ENCODE results near the gene UBE2K. TPM values are rescaled to one million over a fixed set of nuclear protein-coding genes. Genes with fewer than 3 reads are reported as not detected.
"Not testable (repeated sequence)": the region's sequence is repeated elsewhere in the genome, so short reads cannot be mapped to it uniquely, and the experiment has no call there.

Gene UBE2K
- total RNA-seq, 1 donor from 2014 or later = 102 TPM

GRCh38 chr4:39660757-39661156, 37.2 kb upstream of the UBE2K start:
- Mint-ChIP-seq H3K9me3 (ENCODE audit: unreplicated experiment) (no peaks in the 10 kb centered on the region), H3K36me3 (ENCODE audit: low read depth, unreplicated experiment) (no peaks in the 10 kb centered on the region), H3K4me1 (ENCODE audit: unreplicated experiment) (peaks cover 5% of the 10 kb centered on the region), H3K4me3 (ENCODE audit: unreplicated experiment) (no peak overlapping the region), H3K27me3 (ENCODE audit: unreplicated experiment) (no peaks in the 10 kb centered on the region), H3K27ac (ENCODE audit: unreplicated experiment) (no peak overlapping the region)
- TF ChIP-seq, protein P1, sequence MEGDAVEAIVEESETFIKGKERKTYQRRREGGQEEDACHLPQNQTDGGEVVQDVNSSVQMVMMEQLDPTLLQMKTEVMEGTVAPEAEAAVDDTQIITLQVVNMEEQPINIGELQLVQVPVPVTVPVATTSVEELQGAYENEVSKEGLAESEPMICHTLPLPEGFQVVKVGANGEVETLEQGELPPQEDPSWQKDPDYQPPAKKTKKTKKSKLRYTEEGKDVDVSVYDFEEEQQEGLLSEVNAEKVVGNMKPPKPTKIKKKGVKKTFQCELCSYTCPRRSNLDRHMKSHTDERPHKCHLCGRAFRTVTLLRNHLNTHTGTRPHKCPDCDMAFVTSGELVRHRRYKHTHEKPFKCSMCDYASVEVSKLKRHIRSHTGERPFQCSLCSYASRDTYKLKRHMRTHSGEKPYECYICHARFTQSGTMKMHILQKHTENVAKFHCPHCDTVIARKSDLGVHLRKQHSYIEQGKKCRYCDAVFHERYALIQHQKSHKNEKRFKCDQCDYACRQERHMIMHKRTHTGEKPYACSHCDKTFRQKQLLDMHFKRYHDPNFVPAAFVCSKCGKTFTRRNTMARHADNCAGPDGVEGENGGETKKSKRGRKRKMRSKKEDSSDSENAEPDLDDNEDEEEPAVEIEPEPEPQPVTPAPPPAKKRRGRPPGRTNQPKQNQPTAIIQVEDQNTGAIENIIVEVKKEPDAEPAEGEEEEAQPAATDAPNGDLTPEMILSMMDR (IDR thresholded peaks at IDR 0.05; ENCODE audit: unreplicated experiment) = no peak
- DNase-seq (ENCODE audit: low spot score) = no peak

DNA sequence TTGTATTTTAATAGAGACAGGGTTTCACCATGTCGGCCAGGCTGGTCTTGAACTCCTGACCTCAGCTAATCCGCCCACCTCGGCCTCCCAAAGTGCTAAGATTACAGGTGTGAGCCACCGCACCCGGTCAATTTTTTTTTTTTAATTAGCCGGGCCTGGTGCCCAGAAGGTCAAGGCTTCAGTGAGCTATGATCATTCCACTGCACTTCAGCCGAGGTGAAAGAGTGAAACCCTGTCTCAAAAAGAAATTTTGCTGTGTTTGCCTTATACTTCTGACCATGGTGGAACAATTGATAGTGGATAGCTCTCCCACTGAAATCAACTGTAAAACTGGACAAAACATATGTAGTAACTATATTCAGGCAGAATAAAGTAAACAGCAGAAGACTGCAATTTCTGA, 35.3 kb upstream of the UBE2K start:
- H3K9me3 Mint-ChIP-seq (ENCODE audit: unreplicated experiment) = no peaks in the 10 kb centered on the region
- H3K27ac Mint-ChIP-seq (ENCODE audit: unreplicated experiment) = no peak overlapping the region
- no peaks in the 10 kb centered on the region for H3K36me3 Mint-ChIP-seq (ENCODE audit: low read depth, unreplicated experiment)
- no peak overlapping the region for H3K4me3 Mint-ChIP-seq (ENCODE audit: unreplicated experiment)
- H3K27me3 Mint-ChIP-seq (ENCODE audit: unreplicated experiment) = no peaks in the 10 kb centered on the region
- TF ChIP-seq, protein P1 (IDR thresholded peaks at IDR 0.05; ENCODE audit: unreplicated experiment) = no peak
- peaks cover 2% of the 10 kb centered on the region for H3K4me1 Mint-ChIP-seq (ENCODE audit: unreplicated experiment)
- DNase-seq (ENCODE audit: low spot score) = no peak

DNA sequence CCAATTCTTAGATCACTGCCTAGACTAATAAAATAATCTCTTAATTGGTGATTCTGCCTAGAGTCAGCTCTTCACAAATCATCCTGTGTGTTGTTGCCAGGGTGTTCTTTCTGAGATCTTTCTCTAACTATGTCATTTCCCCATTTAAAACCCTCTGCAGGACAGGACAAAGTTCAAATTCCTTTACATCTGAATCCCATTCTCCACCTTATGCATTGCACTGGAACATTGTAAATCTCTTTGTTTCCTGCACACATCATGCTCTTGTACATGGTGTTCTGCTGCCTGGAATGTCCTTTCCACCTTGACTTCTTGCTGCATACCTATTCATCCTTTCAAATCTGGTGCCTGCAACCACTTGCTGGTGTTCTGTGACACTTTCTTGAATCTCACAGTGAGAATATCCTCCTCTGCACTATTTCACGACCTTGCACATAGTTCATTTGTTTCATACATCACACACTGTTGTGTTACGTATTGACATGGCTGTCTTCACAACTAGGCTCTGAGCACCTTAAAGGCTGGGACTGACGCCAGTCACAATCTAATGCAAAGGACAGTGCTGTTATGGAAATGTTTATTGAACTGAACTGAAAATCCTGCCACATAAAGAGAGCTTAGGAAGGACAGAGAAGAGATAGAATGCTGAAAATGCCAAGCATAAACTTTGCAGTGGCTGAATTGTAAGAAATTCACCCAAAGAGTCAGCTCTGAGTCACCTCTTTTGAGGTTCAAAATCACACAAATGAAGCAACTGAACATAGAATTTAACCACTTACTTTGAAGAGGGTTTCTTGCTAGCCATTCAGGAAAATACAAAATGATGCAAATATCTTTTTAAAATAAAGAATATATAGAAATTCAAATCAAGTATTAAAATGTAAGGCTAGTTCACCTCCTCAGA, 32.9 kb upstream of the UBE2K start:
- Mint-ChIP-seq H3K4me3 (ENCODE audit: unreplicated experiment) (no peak overlapping the region), H3K4me1 (ENCODE audit: unreplicated experiment) (peaks cover 2% of the 10 kb centered on the region), H3K27me3 (ENCODE audit: unreplicated experiment) (peaks cover 2% of the 10 kb centered on the region), H3K36me3 (ENCODE audit: low read depth, unreplicated experiment) (no peaks in the 10 kb centered on the region), H3K9me3 (ENCODE audit: unreplicated experiment) (no peaks in the 10 kb centered on the region), H3K27ac (ENCODE audit: unreplicated experiment) (no peak overlapping the region)
- TF ChIP-seq, protein P1 (IDR thresholded peaks at IDR 0.05; ENCODE audit: unreplicated experiment) = no peak
- DNase-seq (ENCODE audit: low spot score) = no peak

DNA sequence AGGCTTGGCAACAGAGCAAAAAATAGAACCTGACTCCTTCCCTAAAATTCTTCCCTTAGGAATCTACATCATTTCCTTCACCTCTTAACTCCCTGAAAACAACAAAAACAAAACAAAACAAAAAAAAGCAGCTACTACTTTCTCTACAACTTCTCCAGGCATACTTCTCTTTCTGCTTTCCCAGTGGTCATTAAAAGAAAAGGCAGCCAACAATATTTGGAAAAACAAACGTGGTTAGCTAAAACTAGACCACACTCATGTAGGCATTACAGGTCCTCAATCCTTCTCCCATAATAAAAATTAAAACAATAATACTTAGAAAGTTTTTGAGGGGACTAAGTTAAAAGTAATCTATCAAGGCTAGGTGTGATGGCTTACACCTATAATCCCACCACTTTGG, 30.2 kb upstream of the UBE2K start:
- H3K36me3 Mint-ChIP-seq (ENCODE audit: low read depth, unreplicated experiment) = no peaks in the 10 kb centered on the region
- H3K9me3 Mint-ChIP-seq (ENCODE audit: unreplicated experiment) = no peaks in the 10 kb centered on the region
- peaks cover 2% of the 10 kb centered on the region for H3K27me3 Mint-ChIP-seq (ENCODE audit: unreplicated experiment)
- no peak for DNase-seq (ENCODE audit: low spot score)
- H3K4me3 Mint-ChIP-seq (ENCODE audit: unreplicated experiment) = no peak overlapping the region
- H3K4me1 Mint-ChIP-seq (ENCODE audit: unreplicated experiment) = peaks cover 2% of the 10 kb centered on the region
- no peak overlapping the region for H3K27ac Mint-ChIP-seq (ENCODE audit: unreplicated experiment)
- TF ChIP-seq, protein P1 (IDR thresholded peaks at IDR 0.05; ENCODE audit: unreplicated experiment) = no peak

- Mint-ChIP-seq H3K9me3 (ENCODE audit: unreplicated experiment) (no peaks in the 10 kb centered on the region), H3K27me3 (ENCODE audit: unreplicated experiment) (peaks cover 2% of the 10 kb centered on the region), H3K36me3 (ENCODE audit: low read depth, unreplicated experiment) (no peaks in the 10 kb centered on the region), H3K4me1 (ENCODE audit: unreplicated experiment) (peaks cover 2% of the 10 kb centered on the region), H3K4me3 (ENCODE audit: unreplicated experiment) (no peak overlapping the region), H3K27ac (ENCODE audit: unreplicated experiment) (no peak overlapping the region)
- no peak for DNase-seq (ENCODE audit: low spot score)
- TF ChIP-seq, protein P1 (IDR thresholded peaks at IDR 0.05; ENCODE audit: unreplicated experiment) = no peak
These were observed 29.0 kb upstream of the UBE2K start for GRCh38 chr4:39668887-39669286.

GRCh38 chr4:39670296-39670695, 27.6 kb upstream of the UBE2K start:
- H3K27me3 Mint-ChIP-seq (ENCODE audit: unreplicated experiment); H3K4me1 Mint-ChIP-seq (ENCODE audit: unreplicated experiment); DNase-seq (ENCODE audit: low spot score); H3K4me3 Mint-ChIP-seq (ENCODE audit: unreplicated experiment); H3K36me3 Mint-ChIP-seq (ENCODE audit: low read depth, unreplicated experiment); H3K9me3 Mint-ChIP-seq (ENCODE audit: unreplicated experiment); H3K27ac Mint-ChIP-seq (ENCODE audit: unreplicated experiment): not testable (repeated sequence)

- not testable (repeated sequence) for H3K9me3 Mint-ChIP-seq (ENCODE audit: unreplicated experiment); H3K36me3 Mint-ChIP-seq (ENCODE audit: low read depth, unreplicated experiment); H3K27ac Mint-ChIP-seq (ENCODE audit: unreplicated experiment); H3K4me3 Mint-ChIP-seq (ENCODE audit: unreplicated experiment); H3K4me1 Mint-ChIP-seq (ENCODE audit: unreplicated experiment); H3K27me3 Mint-ChIP-seq (ENCODE audit: unreplicated experiment); DNase-seq (ENCODE audit: low spot score)
These were observed 22.3 kb upstream of the UBE2K start for GRCh38 chr4:39675681-39676080.

All from endothelial cell (in vitro differentiated cells).